ENCODE measurements around the gene SLC25A23.

Gene SLC25A23

GRCh38 chr19:6481541-6482342, 22.1 kb upstream of the SLC25A23 start, which contains the start of gene DENND1C:
Gene DENND1C, minus strand, starts transcription at chr19:6481787. Its CDS starts 92 bp downstream, at chr19:6481695.
- DNase-seq: peak; percentile 62

GRCh38 chr19:6480848-6481415, 21.3 kb upstream of the SLC25A23 start:
- DNase-seq: no peak

- DNase-seq: no peak
Observed at GRCh38 chr19:6479836-6480398, 20.3 kb upstream of the SLC25A23 start.

- no peak for DNase-seq
Observed at GRCh38 chr19:6478815-6479214, 19.2 kb upstream of the SLC25A23 start.

DNA sequence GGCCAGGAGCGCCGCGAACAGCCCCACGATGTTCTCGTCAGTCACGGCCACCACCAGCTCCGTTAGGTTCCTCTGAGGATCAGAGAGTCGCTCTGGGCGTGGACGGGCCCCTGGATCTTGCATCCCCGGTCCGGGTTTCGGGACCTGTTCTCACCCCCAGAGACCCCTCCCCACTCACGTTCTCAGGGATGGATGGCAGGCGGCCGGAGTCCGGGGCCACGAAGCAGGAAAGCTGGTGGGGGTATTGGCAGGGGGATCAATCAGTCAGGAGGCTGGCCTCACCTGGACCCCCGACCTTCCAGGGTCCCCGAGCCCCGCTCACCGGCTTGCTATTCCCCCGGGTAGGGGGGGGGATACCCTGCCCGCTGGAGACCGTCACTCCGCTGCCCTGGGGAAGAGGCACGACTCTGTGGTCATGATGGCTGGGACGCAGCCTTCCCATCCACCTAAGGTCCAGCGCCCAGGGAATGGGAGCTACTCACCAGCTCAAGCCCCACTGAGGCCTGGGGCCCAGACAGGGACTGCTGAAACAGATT, 17.4 kb upstream of the SLC25A23 start:
- DNase-seq: no peak

DNA sequence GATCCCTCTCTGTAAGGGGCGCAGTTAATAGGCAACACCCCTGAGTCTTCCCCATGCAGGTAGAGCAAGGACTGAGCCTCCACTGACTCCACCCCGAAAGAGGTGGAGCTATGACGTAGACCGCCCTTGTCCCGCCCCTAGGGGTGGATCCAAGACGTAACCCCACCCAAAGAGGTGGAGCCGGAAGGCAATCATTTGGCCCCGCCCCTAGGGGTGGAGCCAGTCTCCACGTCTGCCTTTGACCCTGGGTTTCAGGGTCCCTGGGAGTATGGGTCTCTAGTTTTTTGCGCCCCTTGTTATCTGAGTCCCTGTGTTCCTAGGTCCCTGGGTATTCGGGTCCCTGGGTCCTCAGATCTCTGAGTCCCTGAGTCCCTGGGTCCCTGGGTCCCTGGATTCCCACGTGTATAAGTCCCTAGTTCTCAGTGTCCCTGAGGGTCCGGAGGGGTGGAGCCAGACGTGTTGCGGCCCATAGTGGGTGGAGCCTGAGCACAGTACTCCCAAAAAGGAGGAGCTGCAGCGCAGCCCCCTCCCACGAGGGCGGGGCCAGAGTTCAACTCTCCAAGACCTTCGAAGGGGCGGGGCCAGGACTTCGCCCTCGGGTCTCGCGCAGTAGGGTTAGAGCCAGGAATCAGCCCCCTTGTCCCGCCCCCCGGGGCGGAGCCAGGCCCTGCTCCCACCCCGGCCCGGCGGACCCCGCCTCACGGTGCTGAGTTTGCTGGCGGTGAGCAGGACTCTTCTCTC, 16.7 kb upstream of the SLC25A23 start:
- DNase-seq: peak; percentile 65

DNA sequence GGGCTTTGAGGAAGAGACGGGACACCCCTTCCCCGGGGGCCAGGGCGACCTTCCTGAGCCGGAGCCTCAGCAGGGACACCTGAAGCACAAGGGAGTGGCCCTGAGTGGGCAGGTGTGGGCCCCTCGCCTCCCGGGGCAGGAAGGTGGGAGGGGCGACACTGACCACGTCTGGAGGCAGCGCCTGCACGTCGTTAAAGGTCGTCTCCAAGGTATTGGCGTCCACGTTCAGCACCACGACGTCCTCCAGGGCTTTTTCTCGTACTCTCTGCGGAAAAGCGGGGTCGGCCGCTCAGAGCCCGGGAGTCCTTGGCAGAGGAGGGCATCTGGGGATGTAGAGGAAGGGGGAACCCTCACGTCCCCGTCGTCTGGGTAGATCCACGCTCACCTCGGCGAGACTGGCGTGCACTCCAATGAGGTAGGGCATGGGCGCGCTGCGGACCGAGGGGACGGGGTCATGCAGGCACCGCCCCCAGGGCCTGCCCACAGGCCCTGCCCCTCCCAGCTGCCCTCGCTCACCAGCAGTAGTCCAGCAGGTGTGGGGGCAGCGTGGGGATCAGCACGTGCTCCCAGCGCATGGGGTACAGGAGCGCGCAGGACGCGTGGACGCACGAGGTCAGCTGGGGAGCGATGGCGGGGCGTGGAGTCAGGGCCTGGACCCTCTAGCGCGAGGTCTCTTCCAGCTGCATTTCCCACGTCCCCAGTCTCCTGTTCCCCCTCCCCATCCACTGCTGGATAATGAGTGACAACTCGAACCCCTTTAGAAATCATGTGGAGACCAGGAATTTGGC, 15.9 kb upstream of the SLC25A23 start:
- DNase-seq: no peak

DNA sequence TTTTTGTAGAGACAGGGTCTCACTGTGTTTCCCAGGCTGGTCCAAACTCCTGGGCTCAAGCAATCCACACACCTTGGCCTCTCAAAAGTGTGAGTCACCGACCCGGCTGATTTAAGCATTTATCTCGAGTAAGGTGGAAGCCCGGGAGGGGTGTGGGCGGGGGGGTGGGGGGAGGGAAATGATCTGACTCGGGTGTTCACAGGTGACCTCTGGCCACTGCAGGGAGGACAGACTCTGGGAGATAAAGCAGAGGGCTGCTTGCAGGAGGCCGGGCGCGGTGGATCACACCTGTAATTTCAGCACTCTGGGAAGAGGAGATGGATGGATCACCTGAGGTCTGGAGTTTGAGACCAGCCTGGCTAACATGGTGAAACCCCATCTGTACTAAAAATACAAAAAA, 14.1 kb upstream of the SLC25A23 start:
- DNase-seq: no peak

- DNase-seq: no peak
Observed at GRCh38 chr19:6472713-6473112, 13.1 kb upstream of the SLC25A23 start.

- no peak for DNase-seq
Observed at GRCh38 chr19:6471076-6471475, 11.5 kb upstream of the SLC25A23 start.

DNA sequence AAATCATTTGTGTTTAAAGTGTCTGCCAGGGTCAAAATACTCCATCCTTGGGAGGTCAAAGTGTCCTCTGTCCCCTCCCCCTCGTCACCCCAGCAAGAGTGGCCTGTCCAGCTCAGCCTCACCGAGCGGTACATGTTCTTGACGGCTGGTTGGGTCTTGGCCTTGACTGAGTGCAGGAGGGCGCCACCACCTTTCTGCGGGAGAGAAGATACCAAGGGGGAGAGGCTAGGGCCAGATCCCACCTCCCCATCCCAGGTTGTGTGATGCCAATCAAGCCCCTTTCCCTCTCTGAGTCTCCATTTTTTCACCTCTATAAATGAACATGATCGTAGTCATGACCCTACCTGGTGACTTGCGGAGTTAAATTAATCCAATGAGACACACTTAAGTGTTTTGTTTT, 10.6 kb upstream of the SLC25A23 start:
- no peak for DNase-seq

DNA sequence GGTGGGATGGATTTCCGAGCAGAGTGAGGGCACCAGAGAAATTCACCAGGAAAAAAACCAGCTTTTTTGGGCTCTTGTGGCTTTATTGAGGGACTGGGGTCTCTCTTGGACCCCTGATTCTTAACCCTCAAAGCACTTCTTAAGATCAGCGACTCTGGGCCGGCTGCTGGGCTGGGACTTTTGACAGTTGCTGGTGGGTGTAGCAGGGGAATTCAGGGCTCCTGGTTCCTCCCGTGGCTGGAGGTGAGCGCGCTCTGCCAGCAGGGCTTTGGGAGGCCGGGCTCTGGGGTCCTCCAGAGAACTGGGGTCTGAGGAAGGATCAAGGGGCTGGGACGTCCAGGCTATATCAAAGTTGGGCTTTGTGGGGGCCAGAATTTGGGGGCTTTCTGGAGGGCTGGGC, 7.8 kb upstream of the SLC25A23 start:
- no peak for DNase-seq

- no peak for DNase-seq
Observed at GRCh38 chr19:6466526-6467248, 7.1 kb upstream of the SLC25A23 start.

GRCh38 chr19:6465663-6466062, 6.1 kb upstream of the SLC25A23 start:
- no peak for DNase-seq

- DNase-seq: no peak
Observed at GRCh38 chr19:6465006-6465405, 5.4 kb upstream of the SLC25A23 start.

DNA sequence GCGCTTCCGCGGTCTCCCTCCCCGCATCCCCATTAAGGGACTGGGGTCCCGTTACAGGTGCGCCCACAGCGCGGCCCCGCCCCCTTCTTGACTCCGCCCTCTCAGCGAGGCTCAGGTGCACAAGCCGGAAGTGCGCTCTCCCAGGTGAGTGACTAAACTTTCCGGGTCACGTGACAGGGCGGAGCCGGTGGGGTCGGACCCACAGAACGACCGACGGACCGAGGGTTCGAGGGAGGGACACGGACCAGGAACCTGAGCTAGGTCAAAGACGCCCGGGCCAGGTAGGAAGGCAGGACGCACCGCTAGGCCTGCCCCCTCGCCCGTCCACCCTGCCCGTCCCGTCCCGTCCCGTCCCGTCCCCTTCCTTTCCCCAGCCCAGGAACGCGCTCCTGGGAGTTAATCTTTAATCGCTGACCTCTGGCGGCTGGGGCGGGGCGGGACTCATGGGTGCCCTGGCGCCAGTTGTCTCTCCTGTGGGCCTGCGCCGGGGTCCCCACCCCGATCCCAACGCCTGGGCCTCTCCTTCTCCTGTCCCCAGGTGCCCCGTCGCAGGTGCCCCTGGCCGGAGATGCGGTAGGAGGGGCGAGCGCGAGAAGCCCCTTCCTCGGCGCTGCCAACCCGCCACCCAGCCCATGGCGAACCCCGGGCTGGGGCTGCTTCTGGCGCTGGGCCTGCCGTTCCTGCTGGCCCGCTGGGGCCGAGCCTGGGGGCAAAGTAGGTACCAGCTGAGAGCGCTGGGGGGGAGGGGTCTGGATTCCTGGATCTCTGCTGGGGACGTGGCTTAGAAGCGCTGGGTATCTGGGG, 4.7 kb upstream of the SLC25A23 start, which contains the start of gene CRB3:
Gene CRB3, plus strand, starts transcription at position 202 of the 804 bp plus-strand sequence. Its CDS starts 431 bp downstream, at position 633.
- peak; percentile 27 for DNase-seq

GRCh38 chr19:6460099-6460884, 700 bp upstream of the SLC25A23 start:
- DNase-seq: peak; percentile 95

DNA sequence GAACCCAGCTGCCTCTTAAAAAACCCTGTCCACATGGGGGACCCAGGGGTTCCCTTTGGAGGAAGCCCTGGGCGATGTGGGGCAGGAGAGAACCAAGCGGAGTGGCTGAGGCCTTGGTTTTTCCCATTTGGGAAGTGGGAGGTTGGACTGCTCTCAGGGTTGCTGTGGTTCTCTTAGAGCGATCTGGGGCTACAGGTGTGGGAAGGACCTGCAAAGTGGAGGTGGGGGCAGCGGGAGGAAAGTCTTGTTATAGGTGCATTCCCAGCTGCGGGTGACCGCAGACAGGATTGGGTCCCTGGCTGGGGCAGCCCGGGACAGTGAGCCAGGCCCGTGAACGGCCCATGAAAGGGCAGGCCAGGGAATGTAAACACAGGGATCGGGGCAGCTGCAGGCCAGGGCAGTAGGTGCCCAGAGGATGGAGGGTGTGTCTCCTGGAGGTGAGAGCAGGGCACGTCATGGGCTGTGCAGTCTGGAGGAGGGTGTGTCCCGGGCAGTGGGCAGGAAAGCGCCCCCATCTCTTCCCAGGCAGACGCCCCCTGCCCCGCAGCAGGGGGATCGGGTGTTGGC, 814 bp downstream of the SLC25A23 start:
- DNase-seq: no peak

DNA sequence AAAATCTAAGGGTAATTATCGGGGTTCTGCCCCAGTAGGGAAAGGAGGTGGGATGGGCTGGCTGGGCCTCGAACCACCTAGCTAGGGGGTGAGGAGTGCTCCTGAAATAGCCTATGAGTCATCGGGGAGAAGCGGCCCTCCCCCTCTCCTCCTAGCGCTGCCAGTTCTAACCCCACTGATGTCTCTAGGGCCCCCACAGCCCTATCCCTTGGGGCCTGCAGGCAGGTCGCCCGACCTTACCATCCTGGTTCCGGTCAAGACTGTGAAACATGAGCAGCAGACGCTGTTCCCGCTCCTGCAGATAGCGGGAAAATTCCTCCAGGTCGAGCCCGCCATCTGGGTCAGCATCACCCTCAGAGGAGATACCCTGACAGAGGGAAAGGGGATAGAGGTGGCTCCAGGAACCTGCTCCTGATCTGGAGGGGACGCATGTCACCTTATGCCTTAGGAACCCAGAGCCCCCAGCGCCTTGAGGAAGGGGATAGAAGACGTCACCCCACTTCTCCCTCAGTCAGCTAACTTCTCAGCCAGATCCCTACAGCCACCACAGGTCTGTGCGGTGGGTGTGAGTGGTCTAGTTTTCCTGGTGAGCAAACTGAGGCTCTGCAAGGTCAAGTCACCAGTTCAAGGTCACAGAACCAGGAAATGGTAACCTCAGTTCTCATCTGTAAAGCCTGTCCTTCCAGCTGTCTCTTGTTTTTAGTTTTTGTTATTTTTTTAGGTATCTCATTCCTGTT, 1.5 kb downstream of the SLC25A23 start:
- DNase-seq: no peak

Measured in central memory CD4-positive, alpha-beta T cell (primary cell).